Muscle layer of colon (tissue), 2 donors: ENCODE results near the gene GIMAP8.

Experiments used
- H3K27ac ChIP-seq: one replicate; pipeline ENCODE4 v1.7.0; 2013; ENCODE audit warnings: low read depth, mild to moderate bottlenecking, low read length, moderate library complexity
- H3K27me3 ChIP-seq, 2 donors: one replicate each; pipeline ENCODE4 v1.7.0; 2013; ENCODE audit warnings: low read length in 2 of 2, mild to moderate bottlenecking in 2 of 2; ENCODE audit not compliant: insufficient read depth in 2 of 2, control insufficient read depth in 1 of 2
- H3K36me3 ChIP-seq: one replicate; pipeline ENCODE4 v1.7.0; 2013; ENCODE audit warnings: mild to moderate bottlenecking, low read length; ENCODE audit not compliant: insufficient read depth
- H3K4me1 ChIP-seq: one replicate; pipeline ENCODE4 v1.7.0; 2013; ENCODE audit warnings: mild to moderate bottlenecking, low read length; ENCODE audit not compliant: insufficient read depth
- H3K4me3 ChIP-seq, 2 donors: one replicate each; pipeline ENCODE4 v1.7.0; 2013; ENCODE audit warnings: low read length in 2 of 2, low read depth in 1 of 2, mild to moderate bottlenecking in 1 of 2, moderate library complexity in 1 of 2
- H3K9ac ChIP-seq: one replicate; pipeline ENCODE4 v1.7.0; 2013; ENCODE audit warnings: low read length
- H3K9me3 ChIP-seq: one replicate; pipeline ENCODE4 v1.7.0; 2013; ENCODE audit warnings: mild to moderate bottlenecking, low read length
- donor health status: abdominal sarcoma.
- donor health status: Adenocarcinoma of cecum.

Gene GIMAP8

DNA sequence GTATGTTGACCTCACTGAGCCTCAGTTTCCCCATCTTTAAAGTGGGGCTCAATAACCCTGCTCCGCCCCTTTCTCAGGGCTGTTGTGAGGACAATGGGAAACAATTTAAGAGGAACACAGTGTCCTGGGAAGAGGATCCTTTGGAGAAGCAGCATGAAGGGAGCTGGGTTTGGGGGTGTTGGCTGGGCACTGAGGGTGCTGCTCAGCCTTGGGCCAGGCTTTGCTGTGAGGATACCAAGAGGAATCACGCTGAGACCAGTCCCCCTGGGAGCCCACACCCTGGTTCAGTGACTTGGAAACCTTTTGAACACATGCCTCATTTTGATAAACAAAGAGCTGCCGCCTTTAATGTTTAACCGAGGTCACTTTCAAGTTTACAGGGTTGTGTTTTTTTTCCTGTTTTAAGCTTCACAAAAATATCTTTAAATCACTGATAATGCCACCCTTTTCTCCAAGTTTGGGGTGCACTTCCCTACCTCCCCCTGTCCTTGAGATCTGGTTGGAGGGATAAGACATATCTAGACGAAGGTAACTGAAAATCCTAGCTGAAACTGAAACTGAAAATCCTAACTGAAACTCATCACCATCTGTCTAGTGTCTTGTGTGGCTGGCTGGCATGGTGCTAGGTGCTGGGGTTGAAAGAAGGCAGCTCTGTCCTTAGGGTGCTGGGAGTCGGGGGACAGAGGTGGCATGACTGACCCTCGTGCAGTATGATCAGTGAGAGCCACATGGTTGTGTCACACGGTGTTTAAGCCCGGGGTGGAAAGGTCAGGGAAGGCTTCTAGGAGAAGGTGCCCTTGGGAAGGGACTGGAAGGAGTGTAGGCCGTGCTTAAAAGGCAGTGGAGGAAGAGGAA lies 43.6 kb upstream of the GIMAP8 start:
- peak overlapping the region; percentile 36 for H3K9ac ChIP-seq
- H3K4me1 ChIP-seq, result peaks cover 28% of the 10 kb centered on the region
- H3K27ac ChIP-seq, result peak overlapping the region; percentile 97
- H3K36me3 ChIP-seq, result no peaks in the 10 kb centered on the region
- no peaks in the 10 kb centered on the region for H3K27me3 ChIP-seq
- peak overlapping the region; percentile 70 to 82 for H3K4me3 ChIP-seq
- no peaks in the 10 kb centered on the region for H3K9me3 ChIP-seq

DNA sequence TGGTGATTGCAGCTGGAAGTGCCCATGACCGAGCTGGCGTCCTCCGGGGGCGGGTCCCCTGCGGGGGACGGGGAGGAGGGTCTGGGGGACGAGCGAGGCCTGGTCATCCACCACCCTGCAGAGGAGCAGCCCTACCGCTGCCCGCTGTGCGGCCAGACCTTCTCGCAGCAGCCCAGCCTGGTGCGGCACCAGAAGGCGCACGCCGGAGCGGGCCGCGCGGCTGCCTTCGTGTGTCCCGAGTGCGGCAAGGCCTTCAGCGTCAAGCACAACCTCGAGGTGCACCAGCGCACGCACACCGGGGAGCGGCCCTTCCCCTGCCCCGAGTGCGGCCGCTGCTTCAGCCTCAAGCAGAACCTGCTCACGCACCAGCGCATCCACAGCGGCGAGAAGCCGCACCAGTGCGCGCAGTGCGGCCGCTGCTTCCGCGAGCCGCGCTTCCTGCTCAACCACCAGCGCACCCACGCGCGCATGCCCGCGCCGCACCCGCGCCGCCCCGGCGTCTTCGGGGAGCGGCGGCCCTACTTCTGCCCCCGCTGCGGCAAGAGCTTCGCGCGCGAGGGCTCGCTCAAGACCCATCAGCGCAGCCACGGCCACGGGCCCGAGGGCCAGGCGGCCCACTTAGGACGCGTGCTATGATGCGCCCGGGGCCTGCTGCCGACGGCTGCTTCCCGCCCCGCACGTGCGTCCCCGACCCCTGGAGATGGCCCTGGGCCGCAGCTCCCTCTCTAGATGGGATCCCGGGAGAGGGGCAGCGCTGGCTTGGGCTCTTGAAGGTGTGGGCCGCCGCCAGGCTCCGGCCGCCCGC lies 42.6 kb upstream of the GIMAP8 start:
- H3K4me3 ChIP-seq, result no peak overlapping the region
- H3K9ac ChIP-seq, result no peak overlapping the region
- H3K27ac ChIP-seq, result no peak overlapping the region
- H3K4me1 ChIP-seq, result peaks cover 28% of the 10 kb centered on the region
- no peaks in the 10 kb centered on the region for H3K27me3 ChIP-seq
- peaks cover 8% of the 10 kb centered on the region for H3K36me3 ChIP-seq
- no peaks in the 10 kb centered on the region for H3K9me3 ChIP-seq

DNA sequence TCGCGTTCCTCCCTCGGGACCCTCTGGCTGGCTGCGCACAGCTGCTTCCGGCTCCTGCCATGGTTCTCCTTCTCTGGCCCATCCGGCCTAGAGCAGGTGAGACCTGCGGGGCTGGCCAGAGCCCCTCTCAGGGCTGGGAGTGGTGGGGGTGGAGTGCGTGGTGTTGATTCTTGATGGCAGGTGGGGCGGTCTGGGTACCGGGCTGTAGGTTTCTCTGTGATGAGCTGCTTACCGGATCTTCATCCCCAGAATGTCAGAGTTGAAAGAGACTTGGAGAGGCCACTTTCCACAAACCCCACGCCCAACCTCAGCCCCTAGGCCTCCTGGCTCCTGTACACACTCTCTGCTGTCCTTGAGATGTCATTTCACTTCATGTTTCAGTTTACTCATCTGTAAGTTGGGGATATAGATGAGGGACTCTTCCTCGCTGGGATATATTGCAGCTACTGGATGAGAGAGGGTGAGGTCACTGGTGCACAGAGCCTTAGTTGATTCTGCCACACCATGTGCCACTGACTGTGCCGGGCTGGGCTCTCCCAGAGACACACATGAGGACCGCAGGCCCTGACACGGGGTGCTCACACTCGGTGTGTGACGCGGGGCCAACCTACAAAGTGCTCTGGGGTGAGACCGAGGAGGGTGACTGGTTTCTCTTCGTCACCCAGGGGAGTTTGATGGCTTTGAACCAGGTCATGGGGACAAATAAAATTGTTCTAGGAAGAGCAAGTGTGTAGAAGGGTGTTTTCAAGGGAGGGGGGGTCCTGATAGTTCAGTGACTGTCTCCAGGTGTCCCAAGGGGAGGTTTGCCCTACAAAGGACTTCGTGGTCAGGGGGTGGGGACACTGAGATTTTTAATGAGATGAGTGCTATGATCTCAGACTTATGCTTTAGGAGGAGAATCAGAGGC lies 41.8 kb upstream of the GIMAP8 start:
- peaks cover 9% of the 10 kb centered on the region for H3K36me3 ChIP-seq

DNA sequence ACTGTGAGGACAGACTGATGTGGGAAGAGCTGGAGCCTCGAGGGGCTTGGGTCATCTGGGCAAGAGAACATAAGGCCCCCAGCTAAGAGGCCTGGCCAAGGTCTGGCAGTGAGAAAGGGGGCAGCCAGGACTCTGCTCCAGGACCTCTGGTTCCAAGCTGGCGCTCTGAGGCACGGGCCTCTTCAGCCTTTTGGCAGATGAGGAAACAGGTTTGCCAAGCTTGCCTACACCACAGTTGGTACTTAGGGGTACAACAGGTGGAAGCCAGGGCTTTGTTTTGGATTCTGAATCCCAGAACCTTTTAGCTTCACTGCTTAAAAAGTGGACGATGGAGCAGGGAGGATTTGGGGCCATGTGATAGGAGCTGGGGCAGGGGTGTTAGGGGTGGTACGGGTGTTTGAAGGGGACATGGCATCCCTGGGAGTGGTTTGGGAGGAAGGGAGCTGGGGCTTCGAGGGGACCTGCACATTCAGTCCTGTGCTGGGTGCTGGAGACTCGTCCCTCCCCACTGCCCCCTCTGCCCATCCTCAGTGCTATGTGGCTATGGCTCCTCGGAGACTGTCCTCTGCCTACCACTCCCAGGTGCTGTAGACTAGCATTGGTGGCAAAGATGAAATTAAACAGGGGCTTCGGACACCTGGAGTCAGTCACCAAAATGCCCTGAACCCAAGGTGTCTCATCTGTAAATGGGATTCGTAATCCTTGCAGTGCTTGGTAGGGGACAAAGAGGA lies 41.0 kb upstream of the GIMAP8 start:
- peaks cover 9% of the 10 kb centered on the region for H3K36me3 ChIP-seq
- no peak overlapping the region for H3K27ac ChIP-seq
- H3K4me1 ChIP-seq, result peaks cover 13% of the 10 kb centered on the region
- H3K4me3 ChIP-seq, result no peak overlapping the region
- no peaks in the 10 kb centered on the region for H3K9me3 ChIP-seq
- no peaks in the 10 kb centered on the region for H3K27me3 ChIP-seq
- H3K9ac ChIP-seq, result no peak overlapping the region

More for the DNA sequence above, 41.8 kb upstream of the GIMAP8 start:
- no peak overlapping the region for H3K4me3 ChIP-seq
- no peak overlapping the region for H3K27ac ChIP-seq
- H3K27me3 ChIP-seq, result no peaks in the 10 kb centered on the region
- H3K4me1 ChIP-seq, result peaks cover 21% of the 10 kb centered on the region
- no peak overlapping the region for H3K9ac ChIP-seq
- H3K9me3 ChIP-seq, result no peaks in the 10 kb centered on the region

DNA sequence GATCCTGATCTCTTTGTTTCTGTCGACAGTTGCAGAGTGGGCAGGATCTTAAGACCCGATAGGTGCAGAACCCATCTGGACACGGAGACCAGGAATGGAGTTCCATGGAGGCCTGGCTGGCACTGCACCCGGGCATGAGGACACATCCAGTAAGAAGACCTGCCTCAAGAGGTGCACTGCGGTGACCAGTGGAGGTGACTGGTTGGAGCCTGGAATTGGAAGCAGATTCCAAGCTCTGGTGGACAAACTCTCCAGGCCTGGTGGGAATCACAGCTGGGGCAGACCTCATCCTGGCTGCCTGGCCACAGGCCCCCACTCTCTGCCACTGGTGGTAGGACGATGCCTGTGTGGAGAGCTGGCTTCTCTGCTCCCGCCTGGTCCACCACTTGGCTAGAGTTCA lies 40.3 kb upstream of the GIMAP8 start:
- Histone ChIP-seq H3K4me1 (peaks cover 12% of the 10 kb centered on the region), H3K9ac (no peak overlapping the region), H3K9me3 (no peaks in the 10 kb centered on the region), H3K4me3 (no peak overlapping the region), H3K27me3 (no peaks in the 10 kb centered on the region), H3K36me3 (peaks cover 9% of the 10 kb centered on the region), H3K27ac (no peak overlapping the region)

DNA sequence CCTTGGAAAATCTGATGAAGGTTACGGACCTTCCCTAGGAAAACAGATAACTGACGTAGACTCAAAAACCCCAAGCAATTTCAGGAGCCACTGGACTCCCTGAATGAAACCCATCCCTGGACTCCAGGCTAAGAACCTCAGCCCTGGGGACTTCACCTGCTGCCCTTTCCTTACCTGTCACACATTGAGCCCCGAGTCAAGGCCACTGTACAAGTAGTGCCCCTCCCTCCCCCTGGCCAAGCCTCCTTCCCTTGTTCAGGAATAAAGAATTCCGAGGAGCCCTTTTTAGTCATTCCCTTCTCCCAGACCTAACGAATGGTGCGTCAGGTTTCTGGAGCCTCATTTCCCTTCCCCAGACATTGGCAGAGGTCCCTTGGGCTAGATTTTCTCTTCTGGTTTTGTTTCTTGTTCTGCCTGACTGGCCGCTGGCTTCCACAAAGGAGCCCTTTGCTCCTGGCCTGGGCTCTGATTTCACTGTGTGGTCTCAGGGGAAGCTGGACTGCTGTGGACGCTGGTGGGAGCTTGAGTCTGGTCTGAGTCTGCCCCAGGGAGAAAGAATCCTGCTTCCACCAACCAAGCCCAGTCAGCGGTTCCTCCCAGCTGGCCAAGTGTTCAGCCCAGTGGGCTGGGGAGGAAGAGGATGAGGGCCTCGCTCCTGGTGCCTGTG lies 39.6 kb upstream of the GIMAP8 start:
- Histone ChIP-seq H3K9ac (no peak overlapping the region), H3K9me3 (no peaks in the 10 kb centered on the region), H3K4me1 (peaks cover 12% of the 10 kb centered on the region), H3K27me3 (no peaks in the 10 kb centered on the region), H3K36me3 (peaks cover 9% of the 10 kb centered on the region), H3K27ac (no peak overlapping the region), H3K4me3 (no peak overlapping the region)

DNA sequence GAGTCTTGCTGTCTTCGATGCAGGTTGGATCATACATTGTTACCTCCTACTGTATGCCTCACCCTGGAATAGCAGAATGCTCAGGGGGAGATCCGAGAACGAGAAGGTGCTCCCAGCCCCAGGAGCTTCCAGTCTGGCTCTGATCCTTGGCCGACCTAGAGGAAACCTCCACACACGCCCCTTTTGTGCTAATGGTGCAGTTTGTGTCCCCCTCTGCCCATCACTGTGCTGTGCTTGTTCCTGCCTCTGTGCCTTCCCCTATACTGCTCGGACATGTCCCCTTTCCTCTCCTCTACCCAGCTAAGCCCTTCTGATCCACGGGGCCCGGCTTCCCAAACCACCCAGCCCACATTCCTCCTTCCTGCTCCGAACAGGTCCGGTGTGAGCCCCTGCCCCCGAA lies 38.8 kb upstream of the GIMAP8 start:
- H3K36me3 ChIP-seq, result peaks cover 9% of the 10 kb centered on the region
- peaks cover 6% of the 10 kb centered on the region for H3K4me1 ChIP-seq
- H3K27me3 ChIP-seq, result no peaks in the 10 kb centered on the region
- H3K9ac ChIP-seq, result no peak overlapping the region
- no peak overlapping the region for H3K4me3 ChIP-seq
- H3K9me3 ChIP-seq, result no peaks in the 10 kb centered on the region
- H3K27ac ChIP-seq, result no peak overlapping the region

DNA sequence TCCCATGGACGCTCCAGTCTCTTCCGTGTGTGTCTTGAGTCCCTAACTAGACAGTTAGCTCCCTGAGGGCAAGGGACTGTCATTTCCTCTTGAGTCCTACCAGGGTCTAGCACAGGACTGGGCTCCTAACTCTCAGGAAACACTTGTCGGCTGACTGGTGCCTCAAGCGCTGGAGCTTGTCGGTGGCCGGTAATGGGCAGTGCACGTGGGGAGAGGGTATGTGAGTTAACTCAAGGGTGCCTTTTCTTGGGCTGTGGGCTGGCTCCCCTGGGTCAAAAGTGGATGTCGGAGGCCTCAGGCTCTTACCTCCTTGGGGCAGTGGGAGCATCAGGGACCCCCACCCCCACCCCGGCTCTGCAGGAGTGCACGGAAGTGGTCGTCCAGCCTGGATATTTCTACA lies 38.4 kb upstream of the GIMAP8 start:
- peaks cover 9% of the 10 kb centered on the region for H3K36me3 ChIP-seq
- H3K9me3 ChIP-seq, result no peaks in the 10 kb centered on the region
- H3K27ac ChIP-seq, result no peak overlapping the region
- H3K27me3 ChIP-seq, result no peaks in the 10 kb centered on the region
- H3K4me1 ChIP-seq, result peaks cover 2% of the 10 kb centered on the region
- no peak overlapping the region for H3K9ac ChIP-seq
- no peak overlapping the region for H3K4me3 ChIP-seq

DNA sequence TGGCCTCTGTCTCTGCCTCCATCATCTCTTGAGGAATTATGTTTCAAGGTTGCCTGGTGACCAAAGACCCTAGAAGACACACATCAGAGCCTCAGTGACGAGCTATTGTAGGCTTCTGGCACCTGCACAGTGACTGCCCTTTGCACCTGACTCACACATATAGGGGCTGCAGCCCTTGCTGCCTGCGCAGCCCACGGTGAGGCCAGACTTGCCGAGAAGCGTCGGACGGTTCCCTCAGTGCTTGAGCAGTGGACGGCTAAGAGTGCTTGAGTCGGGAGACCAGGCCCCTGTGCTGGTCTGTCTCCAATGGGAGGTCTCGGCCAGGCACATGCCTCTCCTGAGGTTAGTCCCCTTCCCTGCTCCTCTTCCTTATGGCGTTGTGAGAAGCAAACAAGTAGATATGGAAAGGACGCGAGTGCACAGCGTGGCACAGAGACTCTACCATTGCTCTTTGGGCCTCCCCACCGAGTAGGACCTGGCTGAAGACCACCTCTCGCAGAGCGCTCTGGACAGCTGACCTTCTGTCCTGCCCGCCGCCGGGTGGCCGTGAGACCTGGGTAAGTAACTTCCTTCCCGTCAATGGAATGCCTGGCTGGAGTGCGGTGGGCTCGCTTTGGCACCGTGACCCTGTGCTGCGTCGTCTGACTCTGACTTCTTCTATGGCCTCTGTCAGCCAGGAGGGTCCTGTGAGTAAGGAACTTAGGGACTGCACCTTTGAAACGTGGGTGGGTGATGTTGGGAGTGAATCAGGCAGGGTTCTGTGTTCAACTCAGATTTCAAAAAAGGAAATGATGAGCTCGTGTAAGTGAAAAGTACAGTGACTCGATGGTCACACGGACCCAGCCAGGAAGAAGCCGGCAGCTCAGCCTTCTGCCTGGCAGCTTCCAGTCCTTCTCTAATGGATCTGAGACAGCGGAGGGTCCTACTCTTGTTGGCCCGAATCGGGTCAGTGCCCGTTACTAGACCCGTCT lies 37.6 kb upstream of the GIMAP8 start:
- no peak overlapping the region for H3K27ac ChIP-seq
- no peak overlapping the region for H3K4me3 ChIP-seq
- H3K4me1 ChIP-seq, result no peaks in the 10 kb centered on the region
- H3K9ac ChIP-seq, result no peak overlapping the region
- H3K36me3 ChIP-seq, result peaks cover 9% of the 10 kb centered on the region
- no peaks in the 10 kb centered on the region for H3K9me3 ChIP-seq
- no peaks in the 10 kb centered on the region for H3K27me3 ChIP-seq
